Osteocyte (in vitro differentiated cells): ENCODE measurements around the gene INO80E. TPM values are rescaled to one million over a fixed set of nuclear protein-coding genes. Genes with fewer than 3 reads are reported as not detected.

ENCODE experiments used
- DNase-seq: peaks from one replicate; pipeline ENCODE4 v3.0.0; 2021; ENCODE audit warnings: mixed read lengths; ENCODE audit not compliant: unreplicated experiment; ENCODE audit errors: extremely low spot score
- H3K27ac Mint-ChIP-seq: one replicate; pipeline ENCODE4 v1.8.0; 2021; ENCODE audit warnings: mild to moderate bottlenecking, mixed read lengths; ENCODE audit not compliant: unreplicated experiment
- H3K27me3 Mint-ChIP-seq: one replicate; pipeline ENCODE4 v1.8.0; 2021; ENCODE audit warnings: mixed read lengths; ENCODE audit not compliant: unreplicated experiment
- H3K36me3 Mint-ChIP-seq: one replicate; pipeline ENCODE4 v1.8.0; 2021; ENCODE audit warnings: mixed read lengths; ENCODE audit not compliant: unreplicated experiment
- H3K4me1 Mint-ChIP-seq: one replicate; pipeline ENCODE4 v1.8.0; 2021; ENCODE audit warnings: mixed read lengths; ENCODE audit not compliant: unreplicated experiment
- H3K4me3 Mint-ChIP-seq: one replicate; pipeline ENCODE4 v1.8.0; 2021; ENCODE audit warnings: mild to moderate bottlenecking, moderate library complexity, mixed read lengths; ENCODE audit not compliant: unreplicated experiment
- H3K9me3 Mint-ChIP-seq: one replicate; pipeline ENCODE4 v1.8.0; 2021; ENCODE audit warnings: mixed read lengths; ENCODE audit not compliant: unreplicated experiment
- total RNA-seq: library from RNA; stranded (reverse); gene quantifications from 2 replicates; pipeline ENCODE4 v1.2.1, GENCODE V29; 2021
- TF ChIP-seq, protein P1 (sequence below): fragments of 200-600 bp; sonication (generic); IDR thresholded peaks from 2 replicates; pipeline ENCODE4 v1.5.0; 2021; ENCODE audit warnings: antibody characterized with exemption, mild to moderate bottlenecking, moderate library complexity

Gene INO80E
- total RNA-seq, 1 donor from 2014 or later = 77.0 TPM

GRCh38 chr16:30006659-30007377 is 10.8 kb downstream of the INO80E start:
- DNase-seq = no peak
- TF ChIP-seq, protein P1, sequence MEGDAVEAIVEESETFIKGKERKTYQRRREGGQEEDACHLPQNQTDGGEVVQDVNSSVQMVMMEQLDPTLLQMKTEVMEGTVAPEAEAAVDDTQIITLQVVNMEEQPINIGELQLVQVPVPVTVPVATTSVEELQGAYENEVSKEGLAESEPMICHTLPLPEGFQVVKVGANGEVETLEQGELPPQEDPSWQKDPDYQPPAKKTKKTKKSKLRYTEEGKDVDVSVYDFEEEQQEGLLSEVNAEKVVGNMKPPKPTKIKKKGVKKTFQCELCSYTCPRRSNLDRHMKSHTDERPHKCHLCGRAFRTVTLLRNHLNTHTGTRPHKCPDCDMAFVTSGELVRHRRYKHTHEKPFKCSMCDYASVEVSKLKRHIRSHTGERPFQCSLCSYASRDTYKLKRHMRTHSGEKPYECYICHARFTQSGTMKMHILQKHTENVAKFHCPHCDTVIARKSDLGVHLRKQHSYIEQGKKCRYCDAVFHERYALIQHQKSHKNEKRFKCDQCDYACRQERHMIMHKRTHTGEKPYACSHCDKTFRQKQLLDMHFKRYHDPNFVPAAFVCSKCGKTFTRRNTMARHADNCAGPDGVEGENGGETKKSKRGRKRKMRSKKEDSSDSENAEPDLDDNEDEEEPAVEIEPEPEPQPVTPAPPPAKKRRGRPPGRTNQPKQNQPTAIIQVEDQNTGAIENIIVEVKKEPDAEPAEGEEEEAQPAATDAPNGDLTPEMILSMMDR = no peak
- H3K4me3 Mint-ChIP-seq = no peak overlapping the region
- H3K36me3 Mint-ChIP-seq = peaks cover 3% of the 10 kb centered on the region
- no peaks in the 10 kb centered on the region for H3K9me3 Mint-ChIP-seq
- peaks cover 4% of the 10 kb centered on the region for H3K4me1 Mint-ChIP-seq
- no peak overlapping the region for H3K27ac Mint-ChIP-seq
- H3K27me3 Mint-ChIP-seq = peaks cover 5% of the 10 kb centered on the region

DNA sequence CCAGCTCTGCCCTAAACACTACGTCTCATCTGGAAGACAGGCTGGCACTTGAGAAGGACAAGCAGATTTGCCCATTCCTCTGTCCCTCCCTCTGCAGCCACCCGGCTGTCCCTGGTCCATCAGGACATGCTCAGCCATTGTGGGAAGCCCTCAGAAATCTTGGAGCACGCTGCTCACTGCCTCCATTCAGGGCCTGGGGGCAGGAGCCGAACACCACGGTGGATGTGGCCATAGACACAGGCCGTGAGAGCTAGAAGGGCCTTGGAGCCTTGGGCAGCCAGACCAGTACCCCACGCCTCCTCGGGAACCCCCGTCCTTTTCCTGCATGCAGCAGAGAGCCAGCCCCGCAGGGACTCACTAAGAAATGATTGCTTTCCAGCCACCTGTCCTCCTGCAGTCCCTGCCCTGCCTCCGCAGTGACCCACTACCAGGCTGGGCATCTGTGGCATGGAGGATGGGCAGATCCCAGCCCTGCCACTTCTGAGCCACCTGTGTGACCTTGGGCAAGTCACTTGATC is 11.4 kb downstream of the INO80E start:
- peaks cover 8% of the 10 kb centered on the region for H3K4me1 Mint-ChIP-seq
- TF ChIP-seq, protein P1 = no peak
- H3K27me3 Mint-ChIP-seq = peaks cover 9% of the 10 kb centered on the region
- H3K36me3 Mint-ChIP-seq = no peaks in the 10 kb centered on the region
- DNase-seq = no peak
- H3K9me3 Mint-ChIP-seq = no peaks in the 10 kb centered on the region
- no peak overlapping the region for H3K4me3 Mint-ChIP-seq
- no peak overlapping the region for H3K27ac Mint-ChIP-seq

DNA sequence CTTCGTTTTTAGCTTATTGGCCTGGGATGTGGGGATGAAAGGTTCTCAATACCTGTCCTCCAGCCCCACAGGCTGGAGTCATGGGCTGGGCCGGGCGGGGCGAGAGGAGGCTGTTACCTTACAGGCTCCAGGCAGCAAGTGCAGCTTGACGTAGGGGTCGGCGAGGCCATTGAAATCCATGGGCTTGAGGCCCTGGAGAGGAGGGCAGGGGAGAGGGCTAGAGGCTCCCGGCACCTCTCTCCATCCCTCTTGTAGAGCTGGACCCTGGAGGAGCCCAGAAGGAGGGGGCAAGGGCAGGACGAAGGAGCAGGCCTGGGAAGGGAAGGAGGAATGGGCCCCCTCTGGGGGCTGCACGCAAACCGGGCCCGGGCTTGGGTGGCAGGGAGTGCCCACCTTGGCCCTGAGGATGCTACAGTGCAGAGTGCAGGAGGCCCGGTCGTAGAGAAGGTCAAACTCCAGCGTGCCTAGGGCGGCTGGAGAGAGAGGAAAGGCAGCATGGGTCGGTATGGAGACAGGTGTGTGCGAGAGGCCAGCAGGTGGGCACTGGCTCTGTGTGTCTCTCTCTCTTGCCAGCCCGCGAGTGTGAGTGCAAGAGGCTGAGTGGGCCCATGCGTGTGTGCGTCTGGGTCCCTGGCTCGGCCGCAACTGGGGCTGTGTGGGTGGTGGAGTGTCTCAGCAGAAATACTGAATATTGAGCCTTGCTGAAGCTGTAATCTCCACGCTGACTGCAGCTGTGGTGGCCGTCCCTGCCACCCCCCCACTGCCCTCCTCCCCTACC is 13.2 kb downstream of the INO80E start:
- H3K36me3 Mint-ChIP-seq = no peaks in the 10 kb centered on the region
- no peak overlapping the region for H3K27ac Mint-ChIP-seq
- DNase-seq = no peak
- H3K27me3 Mint-ChIP-seq = peaks cover 9% of the 10 kb centered on the region
- no peak overlapping the region for H3K4me3 Mint-ChIP-seq
- no peaks in the 10 kb centered on the region for H3K9me3 Mint-ChIP-seq
- H3K4me1 Mint-ChIP-seq = peaks cover 8% of the 10 kb centered on the region
- TF ChIP-seq, protein P1 = no peak

- no peaks in the 10 kb centered on the region for H3K36me3 Mint-ChIP-seq
- H3K27me3 Mint-ChIP-seq = peaks cover 9% of the 10 kb centered on the region
- no peak for DNase-seq
- H3K27ac Mint-ChIP-seq = no peak overlapping the region
- TF ChIP-seq, protein P1 = no peak
- H3K9me3 Mint-ChIP-seq = no peaks in the 10 kb centered on the region
- H3K4me3 Mint-ChIP-seq = peak overlapping the region; percentile 51
- H3K4me1 Mint-ChIP-seq = peaks cover 8% of the 10 kb centered on the region
Observed at GRCh38 chr16:30009990-30010843, 14.2 kb downstream of the INO80E start.
